Epidermal melanocyte (primary cell): Measurements from ENCODE around the gene INO80D.
"Not testable (repeated sequence)": the region's sequence is repeated elsewhere in the genome, so short reads cannot be mapped to it uniquely, and the experiment has no call there.

Experiments used
- DNase-seq: peaks from one replicate; pipeline ENCODE4 v3.0.0; 2011; ENCODE audit warnings: low spot score; ENCODE audit not compliant: insufficient read length

INO80D gene

DNA sequence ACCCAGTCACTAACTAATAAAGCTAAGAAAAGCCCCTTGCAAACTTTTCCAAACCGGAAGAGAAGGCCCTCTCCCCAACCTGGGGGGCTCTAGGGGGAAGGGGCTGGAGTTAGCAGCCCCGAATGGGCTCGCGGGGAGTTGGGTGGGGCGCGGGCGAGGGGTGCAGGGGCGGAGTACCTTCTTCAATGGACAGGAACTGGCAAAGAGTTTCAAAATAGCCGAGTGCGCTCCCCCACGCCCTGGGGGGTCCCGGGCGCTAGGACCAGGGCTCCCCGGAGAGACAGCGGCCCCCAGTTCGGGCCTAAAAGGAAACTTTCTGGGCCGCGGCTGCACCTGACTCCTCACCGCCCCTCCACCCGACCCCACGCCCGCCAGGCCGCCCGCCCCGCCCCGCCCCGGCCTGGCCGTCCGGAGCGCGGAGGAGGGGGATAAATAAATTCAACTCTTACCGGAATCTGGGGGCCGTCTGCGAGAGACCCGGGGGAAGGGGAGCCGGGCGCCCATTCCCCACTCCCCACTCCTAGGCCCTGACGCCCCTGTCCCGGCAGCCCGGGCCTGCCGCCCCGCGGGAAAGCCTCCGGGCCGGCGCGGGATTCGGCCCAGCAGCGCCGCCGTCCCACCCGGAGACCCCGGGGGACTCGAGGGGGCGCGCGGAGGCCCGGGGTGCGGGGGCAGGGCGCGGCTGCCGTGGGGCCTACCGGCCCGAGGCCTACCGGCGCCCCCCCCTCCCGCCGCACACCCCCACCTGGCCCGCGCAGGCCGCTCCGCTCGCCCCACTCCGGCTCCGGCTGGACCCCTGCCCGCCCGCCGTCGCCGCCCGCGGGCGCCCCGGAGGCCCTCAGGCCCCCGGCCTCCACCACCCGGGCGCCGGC is 868 bp downstream of the INO80D start:
- no peak for DNase-seq

DNA sequence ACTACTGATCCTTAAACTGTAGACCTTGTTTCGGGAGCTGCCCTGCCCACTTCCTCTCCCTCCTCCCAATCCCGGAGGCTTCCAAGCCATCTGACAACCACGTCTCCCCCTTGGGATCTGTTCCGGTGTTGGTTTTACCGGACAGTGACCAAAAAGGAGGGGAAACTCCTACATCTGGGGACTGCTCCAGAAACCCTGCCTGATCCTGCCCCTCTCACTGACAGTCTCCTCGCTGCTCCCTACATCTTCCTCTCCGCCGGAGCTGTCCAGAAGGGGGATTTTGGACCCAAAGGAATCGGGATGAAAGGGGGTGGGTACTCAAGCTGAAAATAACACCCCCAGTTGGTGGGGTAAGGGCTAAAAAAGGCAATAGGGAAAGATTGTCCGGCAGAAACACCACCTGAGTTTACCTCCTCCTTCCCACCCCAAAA is 1.5 kb downstream of the INO80D start:
- DNase-seq = peak; percentile 84

DNA sequence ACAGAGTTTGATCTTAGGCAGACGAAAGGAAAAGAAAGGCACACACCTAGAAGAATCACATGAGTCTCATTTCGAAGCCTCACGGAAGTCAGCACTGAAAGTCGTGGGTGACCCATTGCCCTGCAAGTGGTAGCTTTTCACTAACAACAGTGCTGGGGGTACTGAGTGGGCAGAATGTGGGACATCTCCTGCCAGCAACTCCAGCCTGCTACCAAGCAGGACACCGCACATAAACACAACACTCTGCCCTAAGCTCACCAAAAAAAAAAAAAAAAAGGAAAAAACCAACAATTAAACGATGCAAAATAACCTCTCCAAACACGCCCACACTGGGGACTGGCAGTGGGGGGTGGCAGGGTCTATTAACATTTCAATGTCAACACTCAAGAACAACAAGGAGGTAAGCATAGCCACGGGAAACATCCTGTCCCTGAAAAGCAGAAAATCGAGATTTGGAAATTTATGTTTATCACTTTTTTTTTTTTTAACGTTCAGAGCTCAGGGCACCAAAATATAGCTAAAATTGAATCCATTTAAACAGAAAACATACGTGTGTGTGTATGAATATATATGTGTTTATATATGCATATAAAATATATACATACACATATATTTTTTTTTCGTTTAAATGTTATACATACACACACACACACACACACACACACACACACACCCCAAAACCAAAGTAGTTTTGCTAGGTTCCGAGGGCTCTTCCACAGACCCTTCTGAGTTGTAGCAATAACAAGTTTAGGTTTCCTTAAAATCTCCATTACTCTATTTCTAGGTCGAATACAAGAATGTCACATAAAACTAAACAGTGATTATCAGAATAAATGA is 2.2 kb downstream of the INO80D start:
- no peak for DNase-seq

DNA sequence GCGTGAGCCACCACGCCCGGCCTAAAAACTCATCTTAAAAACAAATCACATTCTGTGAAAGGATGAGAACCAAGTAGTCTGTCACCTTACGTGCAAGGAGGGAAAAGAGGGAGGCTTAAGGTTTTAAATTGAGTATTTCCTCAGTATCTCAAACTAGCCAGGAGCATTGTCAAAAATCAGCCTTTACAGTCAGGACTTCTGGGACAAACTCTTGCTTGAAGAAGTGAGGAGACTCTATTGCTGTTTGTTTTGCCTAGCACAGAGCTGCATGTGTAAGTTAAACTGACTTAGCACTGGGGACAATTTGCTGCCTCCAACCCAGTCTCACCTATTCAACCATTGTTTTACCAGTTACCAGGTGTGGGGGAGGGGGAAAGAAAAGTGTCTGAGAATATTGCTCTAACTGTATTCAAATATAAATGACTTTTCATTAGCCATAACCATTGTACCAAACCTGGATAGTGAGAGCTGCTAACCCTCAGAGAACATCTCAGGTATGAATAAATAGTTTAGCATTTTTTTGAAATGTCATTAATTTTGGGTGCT is 3.6 kb downstream of the INO80D start:
- no peak for DNase-seq

DNA sequence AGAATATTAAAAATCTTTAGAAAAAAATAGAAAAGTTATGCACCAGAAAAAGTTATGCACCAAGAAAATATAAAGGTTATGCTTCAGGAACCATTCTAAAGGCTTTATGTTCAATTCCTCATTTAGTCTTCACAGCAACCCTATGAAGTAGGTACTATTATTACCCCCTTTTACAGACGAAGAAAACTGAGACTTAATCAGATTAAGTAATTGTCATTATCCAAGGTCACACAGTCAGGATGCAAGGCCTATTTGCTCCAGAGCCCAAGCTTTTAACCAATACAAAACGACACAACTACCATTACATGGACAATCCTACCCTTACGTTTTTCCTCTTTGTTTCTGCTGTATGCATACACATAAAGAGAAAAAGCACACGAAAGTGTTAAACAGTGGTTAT is 5.0 kb downstream of the INO80D start:
- no peak for DNase-seq

DNA sequence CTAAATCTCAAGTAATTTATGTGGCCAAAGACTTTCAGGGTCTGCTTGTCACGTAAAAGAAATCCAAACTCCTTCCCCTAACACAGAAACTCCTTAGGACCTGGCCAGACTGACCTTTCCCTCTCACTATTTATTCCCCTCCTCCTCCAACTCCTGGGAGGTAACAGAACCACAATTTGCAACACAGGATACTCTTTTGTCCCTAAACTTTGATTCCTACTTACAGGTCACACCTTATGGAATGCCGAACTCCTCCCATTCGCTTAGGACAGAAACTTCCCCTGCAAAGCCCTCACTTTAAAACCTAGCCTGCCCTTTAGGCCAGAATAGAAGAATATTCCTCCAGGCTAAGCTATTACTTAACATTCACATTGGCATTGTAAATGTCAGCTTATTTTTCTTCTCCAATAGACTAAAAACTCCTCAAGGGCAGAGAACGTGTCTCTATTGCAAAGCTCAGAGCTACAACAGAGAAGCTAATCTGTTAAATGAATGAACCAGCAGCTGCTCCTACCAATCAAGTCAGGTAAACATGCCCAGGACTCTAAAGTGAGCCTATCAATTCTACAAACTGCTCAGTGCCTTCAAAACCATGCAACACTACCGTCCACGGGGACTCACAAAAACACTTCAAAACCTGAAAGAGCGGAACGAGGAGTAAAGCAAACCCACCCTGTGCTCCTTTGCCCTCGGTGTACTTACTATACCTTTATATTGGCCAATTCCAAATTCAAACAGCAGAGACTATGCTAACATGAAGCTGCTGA is 6.1 kb downstream of the INO80D start:
- no peak for DNase-seq

DNA sequence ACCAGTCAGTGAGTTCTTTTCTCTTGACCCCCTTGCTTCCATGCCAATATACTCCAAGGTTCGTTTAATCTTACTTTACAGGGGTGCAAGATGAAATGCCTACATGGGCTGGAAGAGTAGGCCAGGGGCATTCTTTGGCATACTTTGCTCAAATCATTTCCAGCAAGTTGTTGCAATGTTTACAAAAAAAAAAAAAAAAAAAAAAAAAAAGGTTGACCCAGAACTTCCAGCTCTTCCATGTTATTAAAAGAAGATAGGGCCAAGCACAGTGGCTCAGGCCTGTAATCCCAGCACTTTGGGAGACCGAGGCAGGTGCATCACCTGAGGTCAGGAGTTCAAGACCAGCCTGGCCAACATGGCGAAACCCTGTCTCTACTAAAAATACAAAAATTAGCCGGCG is 8.1 kb downstream of the INO80D start:
- DNase-seq = not testable (repeated sequence)

DNA sequence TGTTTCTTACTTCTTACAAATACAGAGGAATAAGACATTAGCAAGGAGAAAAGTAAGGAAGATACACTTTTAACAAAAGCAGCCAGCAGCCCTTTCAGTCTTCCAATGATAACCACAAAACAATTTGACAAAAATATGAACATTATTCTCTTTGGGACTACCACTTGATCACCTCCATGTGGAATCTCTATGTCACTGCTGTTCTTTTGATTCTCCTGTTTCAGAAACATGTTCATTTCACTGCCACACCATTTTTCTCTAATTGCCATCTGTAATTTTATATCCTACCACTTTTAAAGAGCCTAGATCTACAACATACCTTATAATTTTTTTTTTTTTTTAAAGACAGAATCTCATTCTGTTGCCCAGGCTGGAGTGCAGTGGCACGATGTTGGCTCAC is 10.9 kb downstream of the INO80D start:
- no peak for DNase-seq

DNA sequence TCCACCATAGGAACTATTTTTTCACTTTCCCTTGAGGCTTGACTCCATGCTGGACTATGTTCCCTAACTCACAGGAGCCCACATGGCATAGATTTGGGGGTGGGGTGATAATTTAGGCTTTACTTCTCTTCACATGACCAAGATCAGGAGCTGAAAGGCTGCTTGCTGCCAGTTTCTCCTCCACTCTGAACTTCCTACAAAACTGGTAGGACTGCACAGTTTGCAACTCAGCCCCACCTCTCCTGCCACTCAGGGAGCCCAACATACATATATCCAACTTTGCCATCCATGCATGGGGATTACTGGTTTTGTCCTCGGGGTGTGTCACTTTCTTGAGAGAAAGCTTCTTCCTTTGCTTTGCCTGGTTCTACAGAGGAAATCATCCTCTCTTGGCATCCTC is 14.2 kb downstream of the INO80D start:
- no peak for DNase-seq

DNA sequence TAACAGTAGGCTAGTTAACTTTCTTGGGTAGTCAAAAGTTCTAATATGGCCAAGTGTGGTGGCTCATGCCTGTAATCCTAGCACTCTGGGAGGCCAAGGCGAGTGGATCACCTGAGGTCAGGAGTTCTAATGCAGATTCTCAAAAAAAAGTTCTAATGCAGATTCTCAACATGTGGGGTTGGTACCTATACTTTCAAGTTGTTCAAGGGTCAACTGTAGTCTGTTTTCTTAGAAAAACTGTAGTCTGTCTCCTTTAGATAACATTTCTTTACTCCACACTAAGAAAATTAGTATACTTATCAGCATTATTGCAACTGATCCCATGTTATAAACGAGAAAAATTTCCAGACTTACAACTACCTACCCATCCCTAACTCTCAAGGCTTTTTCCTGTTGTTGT is 16.6 kb downstream of the INO80D start:
- DNase-seq = no peak

DNA sequence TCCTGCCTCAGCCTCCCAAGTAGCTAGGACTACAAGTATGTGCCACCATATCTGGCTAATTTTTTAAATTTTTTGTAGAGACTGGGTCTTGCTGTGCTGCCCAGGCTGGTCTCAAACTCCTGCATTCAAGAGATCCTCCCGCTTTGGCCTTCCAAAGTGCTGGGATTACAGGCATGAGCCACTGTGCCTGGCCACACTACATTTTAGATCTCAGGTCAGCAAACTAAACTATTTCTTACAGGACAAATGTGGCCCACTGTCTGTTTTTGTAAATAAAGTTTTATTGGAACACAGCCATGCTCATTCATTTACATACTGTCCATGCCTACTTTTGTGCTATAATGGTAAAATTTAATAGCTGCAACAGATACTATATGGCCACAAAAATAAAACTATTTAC is 17.8 kb downstream of the INO80D start:
- no peak for DNase-seq

DNA sequence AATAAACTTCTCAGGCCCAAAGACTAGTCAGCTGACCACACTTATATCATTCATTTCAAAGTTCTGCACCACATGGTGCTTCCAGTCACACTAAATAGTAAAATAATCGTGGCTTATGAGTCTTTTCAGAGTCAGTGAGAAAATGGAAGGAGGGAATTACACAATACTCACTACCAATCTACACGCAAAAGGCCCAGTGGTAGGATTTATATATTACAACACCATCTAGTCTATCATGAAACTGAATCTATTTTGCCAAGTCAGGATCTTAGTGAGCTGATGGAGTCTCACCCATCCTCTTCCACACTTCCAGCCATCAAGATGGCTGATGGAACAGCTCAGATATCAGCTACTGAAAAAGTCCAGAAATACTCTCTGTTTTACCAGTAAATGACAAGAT is 21.9 kb downstream of the INO80D start:
- DNase-seq = no peak

DNA sequence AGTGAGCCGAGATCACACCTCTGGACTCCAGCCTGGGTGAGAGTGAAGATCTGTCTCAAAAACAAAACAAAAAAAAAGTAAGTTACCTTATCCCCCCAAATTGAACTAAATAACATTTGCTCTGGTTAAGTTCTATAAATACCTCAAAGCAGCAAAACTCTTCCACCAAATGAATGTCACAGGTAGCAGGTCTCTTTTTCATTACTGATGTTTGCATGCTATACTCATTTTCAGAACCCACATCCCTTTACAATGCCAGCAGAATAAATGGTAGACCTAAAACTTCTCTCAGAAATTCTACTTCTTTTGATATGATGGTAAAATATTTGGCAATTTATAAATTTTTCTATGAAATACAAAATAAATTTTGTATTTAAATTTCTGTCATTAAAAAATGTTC is 22.3 kb downstream of the INO80D start:
- no peak for DNase-seq

DNA sequence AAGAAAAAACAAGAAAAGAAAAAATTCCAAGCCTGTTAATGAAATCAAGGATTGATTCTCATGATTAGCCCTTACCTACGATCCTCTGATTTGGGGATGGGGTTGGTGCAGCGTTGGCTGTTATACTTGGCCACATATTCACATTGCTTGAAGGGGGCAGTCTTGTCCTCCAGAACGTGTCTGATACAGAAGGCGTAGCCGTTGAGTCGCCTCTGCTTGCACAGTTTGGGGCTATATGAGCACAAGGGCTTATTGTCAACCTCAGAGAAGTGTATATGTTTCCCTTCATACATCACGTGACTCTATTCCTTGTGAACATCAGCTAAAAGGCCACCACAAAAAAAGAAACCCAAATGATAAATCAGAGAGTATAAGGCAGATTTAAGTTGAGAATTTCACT is 23.2 kb downstream of the INO80D start:
- peak; percentile 56 for DNase-seq

DNA sequence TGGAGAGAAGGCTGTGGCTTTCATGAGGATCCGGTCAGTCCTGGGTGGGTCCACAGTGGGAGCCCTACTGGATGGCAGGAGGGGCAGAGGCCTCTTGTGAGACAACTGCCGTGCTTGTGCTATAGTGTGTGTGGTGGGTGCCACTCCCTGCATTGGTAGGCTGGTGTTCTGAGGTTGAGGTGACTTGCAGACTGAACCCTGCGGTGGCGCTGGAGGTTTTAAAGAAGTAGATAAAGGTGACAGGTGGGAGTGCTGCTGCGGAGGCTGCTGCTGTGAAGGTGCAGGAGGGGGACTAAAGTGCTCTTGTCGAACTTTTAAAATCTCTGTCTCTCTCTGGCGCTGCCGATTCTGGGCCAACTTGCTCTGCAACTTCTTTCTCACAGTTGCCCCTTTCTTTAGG is 29.7 kb downstream of the INO80D start:
- DNase-seq = no peak

DNA sequence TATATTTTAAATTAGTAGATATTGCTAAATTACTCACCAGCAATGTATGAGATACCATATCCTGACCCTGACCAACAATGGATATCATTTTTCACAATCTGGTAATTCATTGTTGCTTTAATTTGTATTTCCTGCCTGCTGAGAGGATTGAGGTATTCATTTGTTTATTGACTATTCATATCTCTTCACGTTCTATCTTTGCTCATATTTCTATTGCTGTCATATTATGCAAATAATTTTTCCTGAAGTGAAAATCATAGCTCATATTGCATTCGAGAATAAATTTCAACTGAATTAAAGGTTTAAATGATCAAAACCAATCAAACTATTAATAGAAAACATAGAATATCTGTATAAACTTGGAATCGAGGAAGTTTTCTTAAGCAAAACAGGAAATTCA is 31.0 kb downstream of the INO80D start:
- no peak for DNase-seq

DNA sequence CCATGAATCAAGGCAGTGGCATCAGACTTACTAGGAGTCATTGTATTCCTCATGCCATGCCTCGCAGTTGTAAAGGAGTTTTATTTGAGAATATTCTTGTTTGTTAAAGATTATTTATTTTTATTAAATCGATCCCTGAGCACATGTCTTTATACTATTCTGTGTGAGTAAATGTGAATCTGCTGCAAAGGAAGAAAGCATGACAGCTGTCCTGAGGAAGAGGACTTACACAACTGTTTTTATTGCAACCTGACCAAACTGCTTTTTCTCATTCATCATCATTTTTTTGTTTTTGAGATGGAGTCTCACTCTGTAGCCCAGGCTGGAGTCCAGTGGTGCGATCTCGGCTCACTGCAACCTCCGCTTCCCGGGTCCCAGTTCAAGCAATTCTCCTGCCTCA is 34.1 kb downstream of the INO80D start:
- DNase-seq = no peak

DNA sequence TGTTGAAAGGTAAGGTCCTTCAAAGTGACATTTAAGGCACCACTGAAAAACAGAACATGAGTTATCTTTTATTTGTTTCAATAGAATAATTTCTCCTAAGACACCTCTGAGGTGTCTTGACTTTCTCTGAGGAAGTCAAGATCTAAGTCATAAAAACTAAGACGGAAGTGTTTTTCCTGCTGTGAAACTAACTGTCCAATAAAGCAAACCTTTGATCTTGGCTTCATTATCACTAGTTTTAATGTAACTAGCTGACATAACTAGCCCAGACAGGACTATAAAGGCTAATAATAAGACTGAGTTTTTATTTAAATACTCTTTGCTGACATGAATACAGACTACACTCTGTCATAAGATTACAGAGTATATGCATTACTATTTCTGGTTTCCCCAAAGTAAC is 36.6 kb downstream of the INO80D start:
- no peak for DNase-seq

DNA sequence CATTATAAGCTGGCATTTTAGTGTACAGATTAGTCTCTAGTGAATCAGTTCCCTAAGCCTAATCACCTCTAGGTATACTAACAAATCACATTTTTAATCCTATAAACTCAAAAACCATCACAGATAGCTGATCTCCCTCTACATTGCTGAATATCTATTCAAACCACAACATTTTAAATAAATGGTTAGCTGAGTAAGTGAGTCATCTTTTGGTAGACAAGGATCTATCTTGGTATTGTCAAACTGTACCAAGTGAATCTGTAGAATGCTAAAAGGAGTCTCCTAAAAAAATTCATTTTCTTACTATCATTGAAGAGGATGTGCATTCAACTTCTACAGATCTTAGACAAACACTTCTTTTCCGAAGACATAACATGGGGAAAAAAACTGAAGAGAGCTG is 40.7 kb downstream of the INO80D start:
- no peak for DNase-seq

DNA sequence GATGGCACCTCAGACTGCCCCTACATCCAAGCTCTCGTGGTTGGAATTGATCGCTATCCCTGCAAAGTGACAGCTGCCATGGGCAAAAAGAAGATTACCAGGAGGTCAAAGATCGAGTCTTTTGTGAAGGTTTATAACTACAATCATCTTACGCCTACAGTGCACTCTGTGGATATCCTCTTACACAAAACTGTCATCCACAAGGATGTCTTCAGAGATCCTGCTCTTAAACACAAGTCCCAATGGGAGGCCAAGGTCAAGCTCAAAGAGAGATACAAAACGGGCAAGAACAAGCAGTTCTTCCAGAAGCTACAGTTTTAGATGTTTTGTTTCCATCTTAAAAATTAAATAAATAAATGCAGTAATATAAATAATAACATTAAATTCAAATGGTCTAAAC is 45.4 kb downstream of the INO80D start:
- DNase-seq = no peak

DNA sequence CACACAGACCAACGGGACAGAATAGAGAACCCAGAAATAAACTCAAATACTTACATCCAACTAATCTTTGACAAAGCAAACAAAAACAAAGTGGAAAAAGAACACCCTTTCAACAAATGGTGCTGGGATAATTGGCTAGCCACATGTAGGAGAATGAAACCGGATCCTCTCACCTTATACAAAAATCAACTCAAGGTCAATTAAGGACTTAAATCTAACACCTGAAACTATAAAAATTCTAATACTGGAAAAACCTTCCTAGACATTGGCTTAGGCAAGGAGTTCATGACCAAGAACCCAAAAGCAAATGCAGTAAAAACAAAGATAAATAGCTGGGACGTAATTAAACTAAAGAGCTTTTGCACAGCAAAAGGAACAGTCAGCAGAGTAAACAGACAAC is 50.6 kb downstream of the INO80D start:
- not testable (repeated sequence) for DNase-seq

DNA sequence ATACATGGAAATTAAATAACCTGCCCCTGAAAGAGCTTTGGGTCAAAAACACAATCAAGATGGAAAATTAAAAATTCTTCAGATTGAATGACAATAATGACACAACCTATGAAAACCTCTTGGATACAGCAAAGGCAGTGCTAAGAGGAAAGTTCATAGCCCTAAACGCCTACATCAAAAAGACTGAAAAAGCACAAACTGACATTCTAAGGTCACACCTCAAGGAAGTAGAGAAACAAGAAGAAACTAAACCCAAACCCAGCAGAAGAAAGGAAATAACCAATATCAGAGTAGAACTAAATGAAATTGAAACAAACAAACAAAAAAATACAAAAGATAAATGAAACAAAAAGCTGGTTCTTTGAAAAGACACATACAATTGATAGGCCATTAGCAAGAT is 52.5 kb downstream of the INO80D start:
- not testable (repeated sequence) for DNase-seq
